Panc1 (cell line): ENCODE measurements around the gene PARP8. TPM values are rescaled to one million over a fixed set of nuclear protein-coding genes. Genes with fewer than 3 reads are reported as not detected.

Experiments used
- ATAC-seq: fragments of 200-7000 bp; cut with Tn5 transposase; 2 replicates; pipeline ENCODE4 v1.9.1; 2020; ENCODE audit warnings: mild to moderate bottlenecking, moderate library complexity
- BruUV-seq: library from RNA; stranded (reverse); fragments of 400-500 nt; replicated peaks from 2 replicates; lab custom pipeline; 2021; lab: Mats Ljungman, UMichigan
- CTCF ChIA-PET: fragments of 300-600 bp; sonication (Branson Sonifier 250); formaldehyde crosslinking; loops from one replicate; lab custom pipeline; 2022; ENCODE audit warnings: antibody characterized with exemption; lab: Charles Lee
- POLR2A ChIA-PET: fragments of 300-600 bp; sonication (Branson Sonifier 250); formaldehyde crosslinking; loops from one replicate; lab custom pipeline; 2022; ENCODE audit warnings: antibody characterized with exemption; lab: Charles Lee
- DNase-seq: peaks from one replicate; pipeline ENCODE4 v3.0.0-alpha.2; 2010; ENCODE audit warnings: low read depth, low spot score
- H3K27ac ChIP-seq: 2 replicates; pipeline ENCODE4 v1.5.1; 2011; ENCODE audit warnings: mild to moderate bottlenecking, low read length, inconsistent platforms
- H3K27me3 ChIP-seq: fragments of 200-500 bp; sonication (Bioruptor generic); 2 replicates; pipeline ENCODE4 v1.6.0; 2014; ENCODE audit warnings: low read length, inconsistent platforms; ENCODE audit not compliant: control insufficient read depth, insufficient read depth
- H3K36me3 ChIP-seq: fragments of 200-500 bp; sonication (Bioruptor generic); 2 replicates; pipeline ENCODE4 v1.5.1; 2014; ENCODE audit warnings: inconsistent platforms, mild to moderate bottlenecking, low read length, moderate library complexity; ENCODE audit not compliant: control insufficient read depth, insufficient read depth
- H3K4me1 ChIP-seq: 2 replicates; pipeline ENCODE4 v1.5.1; 2011; ENCODE audit warnings: inconsistent platforms, mild to moderate bottlenecking, low read length, moderate library complexity; ENCODE audit not compliant: control insufficient read depth, insufficient read depth
- H3K4me3 ChIP-seq, 2 experiments: 2 replicates each; pipeline ENCODE4 v1.5.1; 2011 to 2012; ENCODE audit warnings: low read depth in 2 of 2, low read length in 2 of 2, mild to moderate bottlenecking in 2 of 2, inconsistent platforms in 1 of 2, moderate library complexity in 1 of 2
- H3K9me3 ChIP-seq: fragments of 200-500 bp; sonication (Bioruptor generic); 2 replicates; pipeline ENCODE4 v1.5.1; 2014; ENCODE audit warnings: low read depth, mild to moderate bottlenecking, inconsistent platforms, low read length, moderate library complexity; ENCODE audit not compliant: control insufficient read depth, insufficient read depth
- POLR2AphosphoS5 ChIP-seq: IDR thresholded peaks from 2 replicates; pipeline ENCODE4 v1.6.1; 2012; ENCODE audit warnings: mild to moderate bottlenecking, low read depth, low read length, moderate library complexity
- REST ChIP-seq, 2 experiments: IDR thresholded peaks; 2 replicates each; pipeline ENCODE4 v1.6.1; 2011 to 2012; ENCODE audit warnings: low read depth in 2 of 2, control low read depth in 1 of 2, low read length in 1 of 2, mild to moderate bottlenecking in 1 of 2, moderate library complexity in 1 of 2; ENCODE audit not compliant: insufficient read depth in 1 of 2
- SIN3A ChIP-seq: IDR thresholded peaks from 2 replicates; pipeline ENCODE4 v1.6.1; 2012; ENCODE audit warnings: low read depth, mild to moderate bottlenecking, low read length, moderate library complexity, borderline replicate concordance; ENCODE audit not compliant: insufficient read depth
- TCF7L2 ChIP-seq: IDR thresholded peaks from 2 replicates; pipeline ENCODE4 v1.6.1; 2011; ENCODE audit warnings: mild to moderate bottlenecking, low read depth, low read length, inconsistent platforms
- in situ Hi-C: cut with HindIII; loops from 2 replicates; pipeline ENCODE4 v1.10.0; 2016; ENCODE audit warnings: low sequenced_read_pairs, low pct_unique_long_range_greater_than_20kb
- intact Hi-C: fragments of 100-400 bp; cut with micrococcal nuclease; formaldehyde crosslinking; loops from one replicate; pipeline ENCODE4 v1.10.0; 2022; ENCODE audit not compliant: unreplicated experiment
- total RNA-seq: library from RNA; stranded (reverse); gene quantifications from one replicate; pipeline ENCODE4 v1.2.1, GENCODE V29; 2021; ENCODE audit not compliant: unreplicated experiment
- TF ChIP-seq, protein P1 (sequence below): fragments of 450-650 bp; IDR thresholded peaks from 2 replicates; pipeline ENCODE4 v1.5.1; 2017; ENCODE audit warnings: mild to moderate bottlenecking

Gene PARP8
- total RNA-seq, 1 experiment from 2014 or later, result 20.2 TPM

DNA sequence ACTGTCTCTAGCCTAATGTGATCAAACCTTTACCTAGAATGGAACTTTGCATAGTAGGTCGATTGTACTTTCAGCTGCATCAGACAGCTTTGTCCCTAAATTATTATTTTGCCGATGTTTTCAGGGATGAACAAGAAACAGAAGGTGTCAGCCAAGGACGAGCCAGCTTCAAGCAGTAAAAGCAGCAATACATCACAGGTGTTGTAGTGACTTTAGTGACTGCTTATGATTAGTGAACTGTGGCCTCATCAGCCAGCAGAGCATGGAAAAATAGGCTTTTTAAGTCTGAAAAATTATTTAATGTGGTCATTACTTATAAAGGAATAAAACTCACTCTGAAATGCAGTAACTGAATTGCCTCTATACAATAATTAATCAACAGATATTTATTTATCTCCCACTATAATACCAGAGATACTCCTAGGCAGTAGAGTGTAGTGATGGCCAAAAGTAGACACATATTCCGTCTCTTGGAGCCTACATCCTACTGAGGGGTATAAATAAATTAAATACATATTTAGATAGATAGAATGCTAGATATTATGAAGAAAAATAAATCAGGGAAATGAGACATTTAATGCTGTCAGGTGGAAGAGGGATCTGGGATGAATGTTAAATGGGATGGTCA lies 166.3 kb downstream of the PARP8 start:
- TF ChIP-seq TCF7L2 (no peak), POLR2AphosphoS5 (no peak), REST (IDR thresholded peaks at IDR 0.05; ENCODE audit: insufficient read depth in 1 of 2, low read depth in 2 of 2, low read length in 1 of 2) (no peak), SIN3A (no peak)
- TF ChIP-seq, protein P1, sequence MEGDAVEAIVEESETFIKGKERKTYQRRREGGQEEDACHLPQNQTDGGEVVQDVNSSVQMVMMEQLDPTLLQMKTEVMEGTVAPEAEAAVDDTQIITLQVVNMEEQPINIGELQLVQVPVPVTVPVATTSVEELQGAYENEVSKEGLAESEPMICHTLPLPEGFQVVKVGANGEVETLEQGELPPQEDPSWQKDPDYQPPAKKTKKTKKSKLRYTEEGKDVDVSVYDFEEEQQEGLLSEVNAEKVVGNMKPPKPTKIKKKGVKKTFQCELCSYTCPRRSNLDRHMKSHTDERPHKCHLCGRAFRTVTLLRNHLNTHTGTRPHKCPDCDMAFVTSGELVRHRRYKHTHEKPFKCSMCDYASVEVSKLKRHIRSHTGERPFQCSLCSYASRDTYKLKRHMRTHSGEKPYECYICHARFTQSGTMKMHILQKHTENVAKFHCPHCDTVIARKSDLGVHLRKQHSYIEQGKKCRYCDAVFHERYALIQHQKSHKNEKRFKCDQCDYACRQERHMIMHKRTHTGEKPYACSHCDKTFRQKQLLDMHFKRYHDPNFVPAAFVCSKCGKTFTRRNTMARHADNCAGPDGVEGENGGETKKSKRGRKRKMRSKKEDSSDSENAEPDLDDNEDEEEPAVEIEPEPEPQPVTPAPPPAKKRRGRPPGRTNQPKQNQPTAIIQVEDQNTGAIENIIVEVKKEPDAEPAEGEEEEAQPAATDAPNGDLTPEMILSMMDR, result no peak
- intact Hi-C loops, result no loop called here
- POLR2A ChIA-PET, result no interaction called here
- Histone ChIP-seq H3K36me3 (peaks cover 5% of the 10 kb centered on the region; the same call in 1 of the 2 replicates), H3K27ac (no peak overlapping the region), H3K4me1 (no peaks in the 10 kb centered on the region), H3K9me3 (no peaks in the 10 kb centered on the region), H3K27me3 (no peaks in the 10 kb centered on the region), H3K4me3 (no peak overlapping the region)
- in situ Hi-C loops, result no loop called here
- BruUV-seq, result no TSS peak
- CTCF ChIA-PET, result no interaction called here
- ATAC-seq (no peak), DNase-seq (no peak)

DNA sequence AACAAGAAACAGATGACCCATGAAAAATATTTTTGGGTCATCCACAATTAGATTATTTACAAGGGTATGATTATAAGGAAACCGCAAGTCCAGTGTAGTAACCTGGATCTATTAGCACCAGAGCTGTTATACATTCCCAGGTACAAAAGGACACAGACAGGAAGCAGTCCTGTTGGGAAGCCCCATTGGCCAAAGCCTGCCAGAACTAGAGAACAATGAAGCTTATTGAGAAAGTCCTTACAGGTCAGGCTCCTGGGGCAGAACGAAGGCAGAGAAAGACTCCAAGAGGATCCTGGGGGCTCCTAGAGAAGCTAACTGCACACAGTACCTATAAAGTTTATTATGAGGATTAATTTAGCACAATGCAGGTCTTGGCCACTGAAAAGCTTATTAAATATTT lies 169.9 kb downstream of the PARP8 start:
- no peak for ATAC-seq
- no peak overlapping the region for H3K27ac ChIP-seq
- H3K27me3 ChIP-seq, result no peaks in the 10 kb centered on the region
- intact Hi-C loops (no loop called here), in situ Hi-C loops (no loop called here)
- no peak for DNase-seq
- no peaks in the 10 kb centered on the region for H3K4me1 ChIP-seq
- no peak overlapping the region for H3K4me3 ChIP-seq
- H3K9me3 ChIP-seq, result no peaks in the 10 kb centered on the region
- no peaks in the 10 kb centered on the region for H3K36me3 ChIP-seq
- no peak for TF ChIP-seq REST (IDR thresholded peaks at IDR 0.05; ENCODE audit: insufficient read depth in 1 of 2, low read depth in 2 of 2, low read length in 1 of 2)
- no peak for TF ChIP-seq SIN3A
- TF ChIP-seq, protein P1, result no peak
- TF ChIP-seq POLR2AphosphoS5, result no peak
- no peak for TF ChIP-seq TCF7L2
- POLR2A ChIA-PET, result no interaction called here
- CTCF ChIA-PET, result no interaction called here
- no TSS peak for BruUV-seq
